ENCODE results near the gene RASA3. TPM values are rescaled to one million over a fixed set of nuclear protein-coding genes. Genes with fewer than 3 reads are reported as not detected.

Gene RASA3
- total RNA-seq, 1 experiment from 2014 or later = 0.26 TPM

DNA sequence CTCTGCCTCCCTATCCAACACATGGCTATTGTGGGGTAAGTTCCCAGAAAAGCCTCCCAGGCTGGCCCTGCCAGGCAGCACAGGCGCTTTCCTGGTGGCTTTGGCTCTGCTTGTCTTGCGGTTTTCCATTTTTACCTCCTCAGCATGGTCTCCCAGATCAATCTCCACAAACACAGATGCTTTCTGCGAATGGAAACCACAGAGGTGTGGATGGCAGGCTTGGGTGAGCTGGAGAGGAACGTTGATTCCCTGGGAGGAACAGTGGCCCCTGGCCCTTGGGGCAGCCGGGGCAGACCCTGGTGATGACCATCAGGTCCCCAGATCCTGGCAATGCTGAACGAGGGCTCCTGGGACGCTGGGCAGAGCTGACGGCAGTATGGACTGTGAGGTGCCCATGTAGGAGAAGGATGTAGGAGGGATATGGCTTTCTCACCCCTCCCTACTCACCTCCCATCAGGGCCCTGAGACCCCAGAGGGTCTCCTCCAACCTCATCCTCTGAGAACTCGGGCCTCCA is 165.2 kb downstream of the RASA3 start:
- CTCF ChIA-PET = no interaction called here
- intact Hi-C loops (cut with micrococcal nuclease; ENCODE audit: unreplicated experiment) = no loop called here

DNA sequence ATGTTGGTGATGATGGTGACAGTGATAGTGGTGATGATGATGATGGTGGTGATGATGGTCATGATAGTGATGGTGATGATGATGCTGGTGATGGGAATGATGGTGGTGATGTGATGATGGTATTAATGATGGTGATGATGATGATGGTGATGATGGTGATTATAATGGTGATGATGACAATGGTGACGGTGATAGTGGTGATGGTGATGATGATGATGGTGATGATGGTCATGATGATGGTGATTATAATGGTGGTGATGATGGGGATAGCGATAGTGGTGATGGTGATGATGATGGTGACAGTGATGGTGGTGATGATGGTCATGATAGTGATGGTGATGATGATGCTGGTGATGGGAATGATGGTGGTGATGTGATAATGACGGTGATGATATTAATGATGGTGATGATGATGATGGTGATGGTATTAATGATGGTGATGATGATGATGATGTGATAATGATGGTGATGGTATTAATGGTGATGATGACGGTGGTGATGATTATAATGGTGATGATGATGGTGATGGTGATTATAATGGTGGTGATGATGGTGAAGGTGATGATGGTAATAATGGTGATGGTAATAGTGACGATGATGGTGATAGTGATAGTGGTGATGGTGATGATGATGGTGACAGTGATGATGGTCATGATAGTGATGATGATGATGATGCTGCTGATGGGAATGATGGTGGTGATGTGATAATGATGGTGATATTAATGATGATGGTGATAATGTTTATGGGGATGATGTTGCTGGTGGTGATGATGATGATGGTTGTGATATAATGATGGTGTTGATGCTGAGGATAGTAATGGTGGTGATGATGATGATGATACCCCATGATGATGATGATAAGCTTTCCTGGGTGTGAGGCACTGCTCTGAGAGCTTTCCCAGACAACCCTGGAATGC is 166.2 kb downstream of the RASA3 start:
- Mint-ChIP-seq H3K4me1 (ENCODE audit: low read depth, unreplicated experiment) (no peaks in the 10 kb centered on the region), H3K9me3 (ENCODE audit: low read depth, unreplicated experiment) (peaks cover 3% of the 10 kb centered on the region), H3K36me3 (ENCODE audit: insufficient read depth, unreplicated experiment) (no peaks in the 10 kb centered on the region), H3K27me3 (ENCODE audit: unreplicated experiment) (no peaks in the 10 kb centered on the region), H3K27ac (ENCODE audit: unreplicated experiment) (no peak overlapping the region), H3K4me3 (ENCODE audit: low read depth, unreplicated experiment) (no peak overlapping the region)
- no TSS peak for BruUV-seq (replicated peaks)
- TF ChIP-seq, protein P1, sequence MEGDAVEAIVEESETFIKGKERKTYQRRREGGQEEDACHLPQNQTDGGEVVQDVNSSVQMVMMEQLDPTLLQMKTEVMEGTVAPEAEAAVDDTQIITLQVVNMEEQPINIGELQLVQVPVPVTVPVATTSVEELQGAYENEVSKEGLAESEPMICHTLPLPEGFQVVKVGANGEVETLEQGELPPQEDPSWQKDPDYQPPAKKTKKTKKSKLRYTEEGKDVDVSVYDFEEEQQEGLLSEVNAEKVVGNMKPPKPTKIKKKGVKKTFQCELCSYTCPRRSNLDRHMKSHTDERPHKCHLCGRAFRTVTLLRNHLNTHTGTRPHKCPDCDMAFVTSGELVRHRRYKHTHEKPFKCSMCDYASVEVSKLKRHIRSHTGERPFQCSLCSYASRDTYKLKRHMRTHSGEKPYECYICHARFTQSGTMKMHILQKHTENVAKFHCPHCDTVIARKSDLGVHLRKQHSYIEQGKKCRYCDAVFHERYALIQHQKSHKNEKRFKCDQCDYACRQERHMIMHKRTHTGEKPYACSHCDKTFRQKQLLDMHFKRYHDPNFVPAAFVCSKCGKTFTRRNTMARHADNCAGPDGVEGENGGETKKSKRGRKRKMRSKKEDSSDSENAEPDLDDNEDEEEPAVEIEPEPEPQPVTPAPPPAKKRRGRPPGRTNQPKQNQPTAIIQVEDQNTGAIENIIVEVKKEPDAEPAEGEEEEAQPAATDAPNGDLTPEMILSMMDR (IDR thresholded peaks at IDR 0.05; ENCODE audit: unreplicated experiment) = no peak
- CTCF ChIA-PET = no interaction called here
- no peak for DNase-seq
- intact Hi-C loops (cut with micrococcal nuclease; ENCODE audit: unreplicated experiment) = no loop called here

More for the DNA sequence above, 165.2 kb downstream of the RASA3 start:
- Mint-ChIP-seq H3K36me3 (ENCODE audit: insufficient read depth, unreplicated experiment) (no peaks in the 10 kb centered on the region), H3K27ac (ENCODE audit: unreplicated experiment) (no peak overlapping the region), H3K9me3 (ENCODE audit: low read depth, unreplicated experiment) (no peaks in the 10 kb centered on the region), H3K27me3 (ENCODE audit: unreplicated experiment) (no peaks in the 10 kb centered on the region), H3K4me1 (ENCODE audit: low read depth, unreplicated experiment) (no peaks in the 10 kb centered on the region), H3K4me3 (ENCODE audit: low read depth, unreplicated experiment) (no peak overlapping the region)
- BruUV-seq (replicated peaks) = no TSS peak
- TF ChIP-seq, protein P1 (IDR thresholded peaks at IDR 0.05; ENCODE audit: unreplicated experiment) = no peak
- DNase-seq = no peak

DNA sequence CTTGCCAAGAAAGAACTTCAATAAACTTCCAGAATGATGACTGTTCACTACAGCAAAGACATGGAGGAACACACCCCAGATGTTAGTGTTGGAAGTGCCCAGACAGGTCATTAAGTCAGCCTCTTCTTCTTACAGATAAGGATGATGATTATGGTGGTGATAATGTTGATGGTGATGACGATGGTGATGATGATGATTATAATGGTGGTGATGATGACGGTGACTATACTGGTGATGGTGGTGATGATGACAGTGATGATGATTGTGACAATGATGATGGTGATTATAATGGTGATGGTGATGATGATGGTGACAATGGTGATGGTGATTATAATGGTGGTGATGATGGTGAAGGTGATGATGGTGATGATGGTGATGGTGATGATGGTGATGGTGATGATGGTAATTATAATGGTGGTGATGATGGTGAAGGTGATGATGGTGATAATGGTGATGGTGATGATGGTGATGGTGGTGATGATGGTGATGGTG is 167.0 kb downstream of the RASA3 start:
- CTCF ChIA-PET = no interaction called here
- Mint-ChIP-seq H3K9me3 (ENCODE audit: low read depth, unreplicated experiment) (peaks cover 3% of the 10 kb centered on the region), H3K4me3 (ENCODE audit: low read depth, unreplicated experiment) (no peak overlapping the region), H3K27ac (ENCODE audit: unreplicated experiment) (no peak overlapping the region), H3K4me1 (ENCODE audit: low read depth, unreplicated experiment) (no peaks in the 10 kb centered on the region), H3K36me3 (ENCODE audit: insufficient read depth, unreplicated experiment) (no peaks in the 10 kb centered on the region), H3K27me3 (ENCODE audit: unreplicated experiment) (no peaks in the 10 kb centered on the region)
- no peak for DNase-seq
- TF ChIP-seq, protein P1 (IDR thresholded peaks at IDR 0.05; ENCODE audit: unreplicated experiment) = no peak
- no TSS peak for BruUV-seq (replicated peaks)
- intact Hi-C loops (cut with micrococcal nuclease; ENCODE audit: unreplicated experiment) = no loop called here

DNA sequence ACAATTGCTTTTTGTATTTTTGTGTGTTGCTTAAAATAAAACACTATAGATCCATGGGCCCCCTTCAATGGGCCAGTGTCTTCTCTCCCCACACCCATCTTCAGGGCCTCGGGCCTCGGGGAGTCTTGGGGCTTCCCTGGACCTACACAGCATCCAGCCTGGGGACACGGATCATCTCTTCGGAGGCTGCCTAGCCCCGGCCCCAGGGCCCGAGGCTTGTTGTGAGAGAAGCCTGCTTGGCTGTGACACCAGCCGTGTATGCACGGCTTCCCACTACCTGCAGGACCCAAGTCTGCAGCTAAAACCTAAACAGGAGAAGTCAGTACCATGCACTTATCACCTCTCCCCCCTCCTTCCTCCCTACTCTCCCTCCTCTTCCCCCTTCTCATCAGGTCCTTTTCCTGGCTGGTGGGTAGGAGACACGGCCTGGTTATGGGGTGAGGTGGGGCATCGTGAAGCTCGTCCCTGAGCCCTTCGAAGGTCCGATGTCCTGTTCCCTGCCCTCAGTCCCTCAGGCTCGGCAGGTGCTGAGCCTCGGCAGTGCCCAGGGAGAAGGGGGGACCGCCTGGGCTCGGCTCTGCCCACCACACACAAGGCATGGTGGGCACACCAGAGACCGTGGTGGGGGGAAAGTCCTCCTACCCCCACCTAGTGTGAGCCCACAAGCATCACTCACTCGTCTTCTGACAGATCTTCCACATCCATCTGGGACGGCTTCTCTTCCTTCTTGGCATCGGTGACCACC is 168.0 kb downstream of the RASA3 start:
- peaks cover 3% of the 10 kb centered on the region for H3K9me3 Mint-ChIP-seq (ENCODE audit: low read depth, unreplicated experiment)
- no peak overlapping the region for H3K27ac Mint-ChIP-seq (ENCODE audit: unreplicated experiment)
- no peaks in the 10 kb centered on the region for H3K36me3 Mint-ChIP-seq (ENCODE audit: insufficient read depth, unreplicated experiment)
- no peak for DNase-seq
- CTCF ChIA-PET = no interaction called here
- H3K4me3 Mint-ChIP-seq (ENCODE audit: low read depth, unreplicated experiment) = no peak overlapping the region
- no peaks in the 10 kb centered on the region for H3K4me1 Mint-ChIP-seq (ENCODE audit: low read depth, unreplicated experiment)
- no TSS peak for BruUV-seq (replicated peaks)
- intact Hi-C loops (cut with micrococcal nuclease; ENCODE audit: unreplicated experiment) = no loop called here
- TF ChIP-seq, protein P1 (IDR thresholded peaks at IDR 0.05; ENCODE audit: unreplicated experiment) = no peak
- no peaks in the 10 kb centered on the region for H3K27me3 Mint-ChIP-seq (ENCODE audit: unreplicated experiment)
